Upper lobe of right lung (tissue), 1 donor: ENCODE measurements around the gene AOAH. TPM values are rescaled to one million over a fixed set of nuclear protein-coding genes. Genes with fewer than 3 reads are reported as not detected.

ENCODE experiments used
- ATAC-seq: fragments of 200-7000 bp; cut with Tn5 transposase; one replicate; pipeline ENCODE4 v1.9.1; 2020; ENCODE audit warnings: mild to moderate bottlenecking, moderate library complexity
- DNase-seq: peaks from one replicate; pipeline ENCODE4 v3.0.0-alpha.2; 2020
- H3K27ac ChIP-seq: fragments of 200-600 bp; one replicate; pipeline ENCODE4 v1.8.0; 2022
- H3K27me3 ChIP-seq: fragments of 200-600 bp; one replicate; pipeline ENCODE4 v1.8.0; 2022; ENCODE audit warnings: mild to moderate bottlenecking
- H3K36me3 ChIP-seq: fragments of 200-600 bp; one replicate; pipeline ENCODE4 v1.8.0; 2022
- H3K4me1 ChIP-seq: fragments of 200-600 bp; one replicate; pipeline ENCODE4 v1.8.0; 2022
- H3K4me3 ChIP-seq: fragments of 200-600 bp; one replicate; pipeline ENCODE4 v1.8.0; 2022; ENCODE audit warnings: mild to moderate bottlenecking
- H3K9me3 ChIP-seq: fragments of 200-600 bp; one replicate; pipeline ENCODE4 v1.8.0; 2022
- CTCF ChIP-seq: fragments of 200-600 bp; IDR thresholded peaks from one replicate; pipeline ENCODE4 v1.8.0; 2022; ENCODE audit warnings: antibody characterized with exemption
- intact Hi-C: fragments of 100-400 bp; cut with DNase I; formaldehyde crosslinking; loops from one replicate; pipeline ENCODE4 v1.11.0; 2022
- total RNA-seq: library from RNA; stranded (reverse); fragmentation: NEBNext Ultra II Directional; extraction: Animal tissue kit (Norgen Biotek cat#: 25700); gene quantifications from one replicate; pipeline ENCODE4 v1.2.1, GENCODE V29; 2021
- donor health status: DM: no; HTN: yes; CAD: no; lungs with severe emphysema.

Gene AOAH
- total RNA-seq, 1 donor from 2014 or later, result 20.8 TPM

GRCh38 chr7:36521133-36521532, 203.2 kb downstream of the AOAH start:
- H3K27ac ChIP-seq, result no peak overlapping the region
- TF ChIP-seq CTCF, result no peak
- DNase-seq (no peak), ATAC-seq (no peak)
- intact Hi-C loops, result no loop called here
- H3K4me3 ChIP-seq, result no peak overlapping the region
- H3K27me3 ChIP-seq, result no peaks in the 10 kb centered on the region
- H3K4me1 ChIP-seq, result no peaks in the 10 kb centered on the region
- H3K36me3 ChIP-seq, result no peaks in the 10 kb centered on the region
- H3K9me3 ChIP-seq, result no peaks in the 10 kb centered on the region

GRCh38 chr7:36515847-36516246, 208.4 kb downstream of the AOAH start:
- DNase-seq (no peak), ATAC-seq (no peak)
- Histone ChIP-seq H3K4me3 (no peak overlapping the region), H3K36me3 (no peaks in the 10 kb centered on the region), H3K4me1 (no peaks in the 10 kb centered on the region), H3K9me3 (no peaks in the 10 kb centered on the region), H3K27ac (no peak overlapping the region), H3K27me3 (no peaks in the 10 kb centered on the region)
- intact Hi-C loops, result no loop called here
- TF ChIP-seq CTCF, result no peak

GRCh38 chr7:36514289-36515243, 209.7 kb downstream of the AOAH start:
- no peaks in the 10 kb centered on the region for H3K36me3 ChIP-seq
- no peak for TF ChIP-seq CTCF
- intact Hi-C loops, result no loop called here
- DNase-seq (no peak), ATAC-seq (no peak)
- no peaks in the 10 kb centered on the region for H3K4me1 ChIP-seq
- H3K27me3 ChIP-seq, result no peaks in the 10 kb centered on the region
- no peaks in the 10 kb centered on the region for H3K9me3 ChIP-seq
- H3K27ac ChIP-seq, result no peak overlapping the region
- no peak overlapping the region for H3K4me3 ChIP-seq

DNA sequence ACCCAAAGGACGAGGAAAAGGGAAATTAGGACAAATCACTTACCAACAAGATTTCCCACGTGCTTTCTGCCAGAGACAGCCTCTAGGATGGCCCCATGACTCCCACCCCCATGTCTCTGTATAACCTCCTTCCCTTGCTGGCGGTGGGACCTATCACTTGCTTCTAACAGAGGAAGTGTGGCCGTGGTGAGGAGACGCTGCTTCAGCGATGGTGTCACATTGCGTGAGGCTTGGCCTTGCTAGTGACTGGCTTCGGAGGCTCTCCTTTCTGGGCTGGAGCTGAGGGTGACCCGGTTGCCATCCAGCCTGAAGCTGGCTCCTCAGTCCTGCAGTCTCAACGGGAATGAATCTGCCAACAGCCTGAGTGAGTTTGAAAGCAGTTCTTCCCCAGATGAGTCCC, 210.9 kb downstream of the AOAH start:
- intact Hi-C loops, result no loop called here
- Histone ChIP-seq H3K4me3 (no peak overlapping the region), H3K9me3 (no peaks in the 10 kb centered on the region), H3K36me3 (no peaks in the 10 kb centered on the region), H3K4me1 (no peaks in the 10 kb centered on the region), H3K27me3 (no peaks in the 10 kb centered on the region), H3K27ac (no peak overlapping the region)
- no peak for TF ChIP-seq CTCF
- ATAC-seq (no peak), DNase-seq (no peak)

- Histone ChIP-seq H3K9me3 (no peaks in the 10 kb centered on the region), H3K27me3 (no peaks in the 10 kb centered on the region), H3K36me3 (no peaks in the 10 kb centered on the region), H3K27ac (no peak overlapping the region), H3K4me1 (no peaks in the 10 kb centered on the region), H3K4me3 (no peak overlapping the region)
- no peak for ATAC-seq
- no peak for TF ChIP-seq CTCF
- intact Hi-C loops, result no loop called here
- no peak for DNase-seq
These were observed 211.7 kb downstream of the AOAH start for GRCh38 chr7:36512616-36513015.
